Cardiac muscle cell (in vitro differentiated cells and primary cell): ENCODE results near the gene UNC13A. TPM values are rescaled to one million over a fixed set of nuclear protein-coding genes. Genes with fewer than 3 reads are reported as not detected.
"Not testable (repeated sequence)": the region's sequence is repeated elsewhere in the genome, so short reads cannot be mapped to it uniquely, and the experiment has no call there.

ENCODE experiments used
- DNase-seq, 2 donors: peaks; one replicate each; pipeline versions ENCODE4 v3.0.0 to v3.0.0-alpha.2; 2010 to 2017; ENCODE audit warnings: low read depth in 1 of 2, low spot score in 1 of 2
- H3K27ac ChIP-seq: fragments of 200-600 bp; sonication (generic); 2 replicates; pipeline ENCODE4 v1.5.1; 2016
- H3K27me3 ChIP-seq: fragments of 200-600 bp; sonication (generic); 2 replicates; pipeline ENCODE4 v1.6.0; 2016; ENCODE audit warnings: control low read depth
- H3K36me3 ChIP-seq: fragments of 200-600 bp; sonication (generic); 2 replicates; pipeline ENCODE4 v1.5.1; 2016; ENCODE audit warnings: control low read depth
- H3K4me1 ChIP-seq: fragments of 200-600 bp; sonication (generic); 2 replicates; pipeline ENCODE4 v1.8.1; 2017; ENCODE audit warnings: low read depth, mild to moderate bottlenecking, mixed run types
- H3K4me3 ChIP-seq: fragments of 200-600 bp; sonication (generic); 2 replicates; pipeline ENCODE4 v1.5.1; 2016; ENCODE audit warnings: mild to moderate bottlenecking
- H3K9me3 ChIP-seq: fragments of 200-600 bp; sonication (generic); 2 replicates; pipeline ENCODE4 v1.5.1; 2017; ENCODE audit warnings: low read depth, mild to moderate bottlenecking, control low read depth
- polyA plus RNA-seq: library from polyadenylated mRNA; unstranded; fragments of >200 nt; fragmentation: Nextera tagmentation; extraction: Ambion mirVana; gene quantifications from 2 replicates; pipeline ENCODE4 v1.2.1, GENCODE V29; 2016
- total RNA-seq: library from RNA; depleted of rRNA; stranded (reverse); fragments of >200 nt; gene quantifications from 2 replicates; pipeline ENCODE4 v1.2.3, GENCODE V29; 2016
- TF ChIP-seq, protein P1 (sequence below): IDR thresholded peaks from 2 replicates; pipeline ENCODE4 v1.5.1; 2012; ENCODE audit warnings: low read depth, mild to moderate bottlenecking, low read length

Gene UNC13A
- total and polyA plus RNA-seq, 2 experiments from 2014 or later = 0.31 to 0.54 TPM

DNA sequence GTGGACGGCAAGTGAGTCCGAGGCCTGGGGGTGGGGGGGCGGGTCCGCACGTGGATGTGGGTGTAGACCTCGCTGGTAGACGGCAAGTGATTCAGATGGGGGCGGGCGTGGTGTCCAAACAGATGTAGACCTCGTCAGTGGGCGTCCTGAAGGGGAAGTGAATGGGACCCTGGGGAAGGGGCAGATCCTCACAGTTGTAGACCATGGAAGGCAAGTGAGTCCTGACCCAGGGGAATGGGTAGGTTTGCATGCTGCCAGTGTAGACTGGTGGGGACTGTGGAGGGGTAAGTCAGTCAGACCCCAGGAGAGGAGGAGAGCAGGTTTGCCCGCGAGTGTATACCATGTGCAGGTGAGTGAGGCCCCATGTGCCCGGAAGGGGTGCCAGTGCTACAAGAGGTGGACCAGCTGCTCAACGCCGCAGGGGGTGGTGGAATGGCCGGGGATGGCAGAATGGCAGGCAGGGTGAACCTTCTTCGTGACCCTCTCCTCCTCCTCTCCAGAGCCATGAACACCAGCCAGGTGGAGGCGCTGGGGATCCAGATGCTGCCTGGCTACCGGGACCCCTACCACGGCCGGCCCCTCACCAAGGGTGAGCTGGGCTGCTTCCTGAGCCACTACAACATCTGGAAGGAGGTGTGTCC is 110.6 kb downstream of the UNC13A start:
- peaks cover 2% of the 10 kb centered on the region for H3K36me3 ChIP-seq
- no peak for DNase-seq
- no peak overlapping the region for H3K4me3 ChIP-seq
- no peaks in the 10 kb centered on the region for H3K9me3 ChIP-seq
- TF ChIP-seq, protein P1, sequence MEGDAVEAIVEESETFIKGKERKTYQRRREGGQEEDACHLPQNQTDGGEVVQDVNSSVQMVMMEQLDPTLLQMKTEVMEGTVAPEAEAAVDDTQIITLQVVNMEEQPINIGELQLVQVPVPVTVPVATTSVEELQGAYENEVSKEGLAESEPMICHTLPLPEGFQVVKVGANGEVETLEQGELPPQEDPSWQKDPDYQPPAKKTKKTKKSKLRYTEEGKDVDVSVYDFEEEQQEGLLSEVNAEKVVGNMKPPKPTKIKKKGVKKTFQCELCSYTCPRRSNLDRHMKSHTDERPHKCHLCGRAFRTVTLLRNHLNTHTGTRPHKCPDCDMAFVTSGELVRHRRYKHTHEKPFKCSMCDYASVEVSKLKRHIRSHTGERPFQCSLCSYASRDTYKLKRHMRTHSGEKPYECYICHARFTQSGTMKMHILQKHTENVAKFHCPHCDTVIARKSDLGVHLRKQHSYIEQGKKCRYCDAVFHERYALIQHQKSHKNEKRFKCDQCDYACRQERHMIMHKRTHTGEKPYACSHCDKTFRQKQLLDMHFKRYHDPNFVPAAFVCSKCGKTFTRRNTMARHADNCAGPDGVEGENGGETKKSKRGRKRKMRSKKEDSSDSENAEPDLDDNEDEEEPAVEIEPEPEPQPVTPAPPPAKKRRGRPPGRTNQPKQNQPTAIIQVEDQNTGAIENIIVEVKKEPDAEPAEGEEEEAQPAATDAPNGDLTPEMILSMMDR = no peak
- no peak overlapping the region for H3K27ac ChIP-seq
- no peaks in the 10 kb centered on the region for H3K27me3 ChIP-seq
- no peaks in the 10 kb centered on the region for H3K4me1 ChIP-seq

DNA sequence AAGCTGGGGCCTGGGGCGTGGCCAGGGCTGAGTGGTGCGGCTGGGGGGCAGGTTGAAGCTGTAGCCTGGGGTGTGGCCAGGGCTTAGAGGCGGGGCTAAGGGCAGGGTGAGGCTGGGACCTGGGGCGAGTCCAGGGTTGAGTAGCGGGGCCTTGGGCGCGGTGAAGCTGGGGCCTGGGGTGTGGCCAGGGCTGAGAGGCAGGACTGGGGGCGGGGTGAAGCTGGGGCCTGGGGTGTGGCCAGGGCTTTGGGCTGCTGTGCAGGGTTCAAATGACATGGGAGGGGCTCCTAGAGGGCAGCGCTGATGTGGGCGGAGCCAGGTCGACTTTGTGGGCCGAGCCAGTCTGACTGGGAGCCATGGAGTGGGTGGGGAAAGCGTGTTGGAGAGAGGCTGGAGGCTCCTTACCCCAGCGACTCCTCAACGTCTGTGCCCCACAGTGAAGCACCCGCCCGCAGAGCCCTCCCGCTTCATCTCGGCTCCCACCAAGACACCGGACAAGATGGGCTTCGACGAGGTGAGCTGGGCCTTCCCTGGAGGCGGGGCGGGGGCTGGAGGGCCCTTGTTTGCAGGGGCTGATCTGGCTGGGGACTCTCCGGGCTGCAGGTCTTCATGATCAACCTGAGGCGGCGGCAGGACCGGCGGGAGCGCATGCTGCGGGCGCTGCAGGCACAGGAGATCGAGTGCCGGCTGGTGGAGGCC is 111.2 kb downstream of the UNC13A start:
- H3K9me3 ChIP-seq = no peaks in the 10 kb centered on the region
- no peak overlapping the region for H3K4me3 ChIP-seq
- no peak overlapping the region for H3K27ac ChIP-seq
- H3K36me3 ChIP-seq = peaks cover 2% of the 10 kb centered on the region
- peak; percentile 51 to 97 for DNase-seq
- no peaks in the 10 kb centered on the region for H3K27me3 ChIP-seq
- H3K4me1 ChIP-seq = no peaks in the 10 kb centered on the region
- TF ChIP-seq, protein P1 = no peak

DNA sequence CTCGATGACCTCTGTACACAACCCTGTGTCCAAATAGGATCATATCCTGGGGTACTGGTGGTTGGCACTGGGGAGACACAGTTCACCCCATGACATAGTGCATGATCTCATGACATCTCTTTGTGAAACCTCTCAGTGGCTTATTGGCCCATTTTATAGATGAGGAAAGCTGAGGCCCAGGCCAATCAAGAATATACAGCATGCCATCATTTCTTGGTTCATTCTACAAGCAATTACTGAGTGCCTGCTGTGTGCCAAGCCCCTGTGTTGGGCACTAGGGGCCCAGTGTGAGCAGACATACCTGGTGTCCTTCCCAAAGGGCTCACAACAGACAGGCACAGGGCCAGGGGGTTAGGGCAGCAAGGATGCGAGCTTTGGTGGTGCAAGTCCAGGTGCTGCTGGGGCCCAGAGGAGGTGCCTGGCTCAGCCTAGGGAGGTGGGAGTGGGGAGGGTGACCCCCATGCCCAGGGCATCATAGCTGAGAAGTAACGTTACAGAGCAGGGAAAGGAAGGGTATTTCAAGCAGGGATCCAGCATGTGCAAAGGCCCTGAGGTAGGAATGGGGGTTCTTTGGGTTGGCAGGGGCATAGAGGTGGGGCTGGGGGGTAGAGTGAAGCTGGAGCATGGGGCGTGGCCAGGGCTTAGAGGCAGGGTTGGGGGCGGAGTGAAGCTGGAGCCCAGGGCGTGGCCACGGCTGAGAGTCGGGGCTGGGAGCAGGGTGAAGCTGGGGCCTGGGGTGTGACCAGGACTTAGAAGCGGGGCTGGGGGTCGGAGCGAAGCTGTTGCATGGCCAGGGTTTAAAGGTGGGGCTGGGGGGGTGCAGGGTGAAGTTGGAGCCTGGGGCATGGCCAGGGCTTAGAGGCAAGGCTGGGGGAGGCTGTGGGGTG is 112.0 kb downstream of the UNC13A start:
- no peak for DNase-seq
- H3K27ac ChIP-seq = no peak overlapping the region
- no peak overlapping the region for H3K4me3 ChIP-seq
- TF ChIP-seq, protein P1 = no peak
- no peaks in the 10 kb centered on the region for H3K27me3 ChIP-seq
- H3K4me1 ChIP-seq = no peaks in the 10 kb centered on the region
- no peaks in the 10 kb centered on the region for H3K9me3 ChIP-seq
- H3K36me3 ChIP-seq = no peaks in the 10 kb centered on the region

DNA sequence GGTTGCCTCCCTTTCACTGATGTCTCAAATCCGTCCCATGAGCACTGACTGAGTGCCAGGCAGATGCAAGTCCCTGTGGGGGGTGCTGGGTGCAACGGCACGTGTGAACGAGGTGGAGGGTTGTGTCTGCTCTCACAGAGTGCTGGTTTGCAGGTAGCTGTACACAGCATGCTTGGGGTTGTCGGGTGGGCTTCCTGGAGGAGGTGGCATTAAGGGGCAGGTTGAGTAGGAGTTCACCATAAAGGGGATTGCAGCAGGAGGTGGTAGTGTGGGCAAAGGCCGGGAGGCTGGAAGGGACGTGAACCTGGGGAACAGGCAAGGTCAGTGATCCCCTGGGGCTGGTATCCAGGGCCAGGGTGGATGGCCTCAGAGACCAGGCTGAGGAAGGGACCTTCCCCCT is 115.5 kb downstream of the UNC13A start:
- no peak for DNase-seq
- no peaks in the 10 kb centered on the region for H3K4me1 ChIP-seq
- H3K27me3 ChIP-seq = no peaks in the 10 kb centered on the region
- TF ChIP-seq, protein P1 = no peak
- H3K36me3 ChIP-seq = peaks cover 18% of the 10 kb centered on the region
- H3K9me3 ChIP-seq = no peaks in the 10 kb centered on the region
- no peak overlapping the region for H3K4me3 ChIP-seq
- no peak overlapping the region for H3K27ac ChIP-seq

DNA sequence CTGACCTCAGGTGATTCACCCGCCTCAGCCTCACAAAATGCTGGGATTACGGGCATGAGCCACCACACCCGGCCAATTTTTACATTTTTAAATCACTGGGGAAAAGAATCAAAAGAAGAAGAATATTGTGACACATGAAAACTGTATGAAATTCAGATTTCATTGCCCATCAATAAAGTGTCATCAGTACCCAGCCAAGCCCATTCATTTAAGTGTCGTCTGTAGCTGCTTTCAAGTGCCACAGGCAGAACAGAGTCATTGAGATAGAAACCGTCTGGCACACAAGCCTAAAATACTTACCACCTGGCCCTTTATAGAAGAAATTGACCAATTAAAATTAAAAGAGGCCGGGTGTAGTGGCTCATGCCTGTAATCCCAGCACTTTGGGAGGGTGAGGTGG is 117.4 kb downstream of the UNC13A start:
- no peak overlapping the region for H3K27ac ChIP-seq
- DNase-seq = no peak
- H3K4me3 ChIP-seq = no peak overlapping the region
- H3K4me1 ChIP-seq = no peaks in the 10 kb centered on the region
- TF ChIP-seq, protein P1 = no peak
- H3K9me3 ChIP-seq = no peaks in the 10 kb centered on the region
- H3K36me3 ChIP-seq = peaks cover 22% of the 10 kb centered on the region
- no peaks in the 10 kb centered on the region for H3K27me3 ChIP-seq

DNA sequence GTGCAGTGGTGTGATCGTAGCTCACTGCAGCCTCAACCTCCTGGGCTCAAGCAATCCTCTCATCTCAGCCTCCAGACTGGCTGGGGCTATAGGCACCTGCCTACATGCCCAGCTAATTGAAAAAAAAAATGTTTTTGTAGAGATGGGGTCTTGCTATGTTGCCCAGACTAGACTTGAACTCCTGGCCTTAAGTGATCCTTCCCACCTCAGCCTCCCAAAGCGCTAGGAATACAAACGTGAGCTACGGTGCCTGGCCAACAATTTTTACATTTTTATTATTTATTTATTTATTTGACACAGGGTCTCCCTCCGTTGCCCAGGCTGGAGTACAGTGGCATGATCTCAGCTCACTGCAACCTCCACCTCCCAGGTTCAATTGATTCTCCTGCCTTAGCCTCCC is 117.9 kb downstream of the UNC13A start:
- H3K36me3 ChIP-seq = peaks cover 22% of the 10 kb centered on the region
- not testable (repeated sequence) for H3K27ac ChIP-seq

More for the DNA sequence above, 117.9 kb downstream of the UNC13A start:
- H3K27me3 ChIP-seq, H3K4me1 ChIP-seq, H3K4me3 ChIP-seq, DNase-seq, H3K9me3 ChIP-seq: not testable (repeated sequence)
